NCI-H2081 treated with DMSO at 0.1 percent for 48 hours (cell line): ENCODE results near the gene NEO1.
"Not testable (repeated sequence)": the region's sequence is repeated elsewhere in the genome, so short reads cannot be mapped to it uniquely, and the experiment has no call there.

Source experiments
- DNase-seq: peaks from one replicate; lab custom pipeline; 2025; lab: John Stamatoyannopoulos, UW

Gene NEO1

GRCh38 chr15:73200339-73200738 is 148.1 kb downstream of the NEO1 start:
- no peak for DNase-seq

- DNase-seq = no peak
Measured at GRCh38 chr15:73210630-73211029, 158.4 kb downstream of the NEO1 start.

- DNase-seq = no peak
Measured at GRCh38 chr15:73212424-73212823, 160.2 kb downstream of the NEO1 start.

- DNase-seq = not testable (repeated sequence)
Measured at GRCh38 chr15:73221450-73221849, 169.2 kb downstream of the NEO1 start.

- DNase-seq = no peak
Measured at GRCh38 chr15:73225358-73226015, 173.2 kb downstream of the NEO1 start.

- DNase-seq = no peak
Measured at GRCh38 chr15:73226093-73226814, 174.0 kb downstream of the NEO1 start.

- no peak for DNase-seq
Measured at GRCh38 chr15:73227433-73228056, 175.3 kb downstream of the NEO1 start.

- no peak for DNase-seq
Measured at GRCh38 chr15:73228128-73228646, 175.9 kb downstream of the NEO1 start.

- DNase-seq = no peak
Measured at GRCh38 chr15:73231661-73232419, 179.6 kb downstream of the NEO1 start.

- DNase-seq = no peak
Measured at GRCh38 chr15:73232776-73233175, 180.5 kb downstream of the NEO1 start.

- no peak for DNase-seq
Measured at GRCh38 chr15:73233623-73234022, 181.4 kb downstream of the NEO1 start.

- DNase-seq = no peak
Measured at GRCh38 chr15:73237910-73238309, 185.6 kb downstream of the NEO1 start.

GRCh38 chr15:73239564-73240215 is 187.4 kb downstream of the NEO1 start:
- DNase-seq = no peak

- no peak for DNase-seq
Measured at GRCh38 chr15:73240866-73241499, 188.7 kb downstream of the NEO1 start.

GRCh38 chr15:73244333-73244732 is 192.1 kb downstream of the NEO1 start:
- DNase-seq = no peak

- DNase-seq = no peak
Measured at GRCh38 chr15:73246439-73246838, 194.2 kb downstream of the NEO1 start.

GRCh38 chr15:73246898-73247297 is 194.6 kb downstream of the NEO1 start:
- no peak for DNase-seq

- DNase-seq = no peak
Measured at GRCh38 chr15:73247331-73247730, 195.1 kb downstream of the NEO1 start.

- DNase-seq = no peak
Measured at GRCh38 chr15:73249499-73249898, 197.2 kb downstream of the NEO1 start.

- DNase-seq = no peak
Measured at GRCh38 chr15:73254598-73254997, 202.3 kb downstream of the NEO1 start.
